Loucy (cell line): ENCODE results near the gene UQCC2.

Source experiments
- H2AFZ ChIP-seq: fragments of 200-600 bp; sonication (generic); 2 replicates; pipeline ENCODE4 v1.6.0; 2016; ENCODE audit warnings: antibody characterized with exemption, mild to moderate bottlenecking, low read length, moderate library complexity
- H3F3A ChIP-seq: fragments of 200-600 bp; 2 replicates; pipeline ENCODE4 v1.6.0; 2016; ENCODE audit warnings: antibody characterized with exemption, low read depth, mild to moderate bottlenecking
- H3K27me3 ChIP-seq: fragments of 200-600 bp; sonication (generic); 2 replicates; pipeline ENCODE4 v1.6.1; 2014; ENCODE audit warnings: low read length, mild to moderate bottlenecking; ENCODE audit not compliant: insufficient read depth, poor library complexity, severe bottlenecking
- H3K36me3 ChIP-seq: fragments of 200-600 bp; sonication (generic); 2 replicates; pipeline ENCODE4 v1.6.1; 2016; ENCODE audit warnings: low read length; ENCODE audit not compliant: insufficient read depth
- H3K4me1 ChIP-seq: fragments of 200-600 bp; sonication (generic); 2 replicates; pipeline ENCODE4 v1.5.1; 2014; ENCODE audit warnings: low read length, mild to moderate bottlenecking; ENCODE audit not compliant: insufficient read depth, poor library complexity, severe bottlenecking
- H3K4me2 ChIP-seq: fragments of 200-600 bp; sonication (generic); 2 replicates; pipeline ENCODE4 v1.6.0; 2014; ENCODE audit warnings: antibody characterized with exemption, low read length, low read depth, mild to moderate bottlenecking; ENCODE audit not compliant: poor library complexity, severe bottlenecking
- H3K4me3 ChIP-seq: fragments of 200-600 bp; sonication (generic); 2 replicates; pipeline ENCODE4 v1.5.1; 2014; ENCODE audit warnings: low read length, mild to moderate bottlenecking, mixed read lengths; ENCODE audit not compliant: poor library complexity, severe bottlenecking
- H3K79me2 ChIP-seq: fragments of 200-600 bp; sonication (generic); 2 replicates; pipeline ENCODE4 v1.6.1; 2014; ENCODE audit warnings: low read length; ENCODE audit not compliant: insufficient read depth
- H3K9ac ChIP-seq: fragments of 200-600 bp; sonication (generic); 2 replicates; pipeline ENCODE4 v1.6.0; 2014; ENCODE audit warnings: mild to moderate bottlenecking, low read depth, low read length, moderate library complexity; ENCODE audit not compliant: poor library complexity, severe bottlenecking
- H3K9me2 ChIP-seq: fragments of 200-600 bp; sonication (generic); replicated peaks from 2 replicates; pipeline ENCODE4 v1.6.1; 2016; ENCODE audit warnings: low read depth, low read length, mixed read lengths
- H3K9me3 ChIP-seq: fragments of 200-600 bp; sonication (generic); 2 replicates; pipeline ENCODE4 v1.6.1; 2014; ENCODE audit warnings: mild to moderate bottlenecking, antibody characterized with exemption, low read length, low read depth; ENCODE audit not compliant: insufficient read depth
- H4K20me1 ChIP-seq: fragments of 200-600 bp; sonication (generic); 2 replicates; pipeline ENCODE4 v1.6.0; 2014; ENCODE audit warnings: antibody characterized with exemption, low read length, mild to moderate bottlenecking; ENCODE audit not compliant: insufficient read depth, poor library complexity, severe bottlenecking
- EZH2phosphoT487 ChIP-seq: fragments of 200-600 bp; IDR thresholded peaks from 2 replicates; pipeline ENCODE4 v1.6.1; 2018; ENCODE audit warnings: antibody characterized with exemption, mild to moderate bottlenecking, moderate library complexity, borderline replicate concordance
- TF ChIP-seq, protein P1 (sequence below): fragments of 200-600 bp; sonication (generic); conservative IDR thresholded peaks from 2 replicates; pipeline ENCODE4 v1.5.1; 2014; ENCODE audit warnings: mild to moderate bottlenecking, antibody characterized with exemption, low read length

UQCC2 gene

GRCh38 chr6:33670971-33671743, 40.3 kb downstream of the UQCC2 start:
- Histone ChIP-seq H2AFZ (no peak overlapping the region), H3K36me3 (peaks cover 25% of the 10 kb centered on the region; the same call in 1 of the 2 replicates), H3K4me3 (no peak overlapping the region), H3K9me3 (no peaks in the 10 kb centered on the region), H3K9me2 (no peaks in the 10 kb centered on the region), H3K4me1 (no peaks in the 10 kb centered on the region), H3K27me3 (no peaks in the 10 kb centered on the region), H3K4me2 (no peak overlapping the region), H3F3A (no peaks in the 10 kb centered on the region), H4K20me1 (no peaks in the 10 kb centered on the region), H3K79me2 (no peaks in the 10 kb centered on the region), H3K9ac (no peak overlapping the region)
- no peak for TF ChIP-seq EZH2phosphoT487
- TF ChIP-seq, protein P1, sequence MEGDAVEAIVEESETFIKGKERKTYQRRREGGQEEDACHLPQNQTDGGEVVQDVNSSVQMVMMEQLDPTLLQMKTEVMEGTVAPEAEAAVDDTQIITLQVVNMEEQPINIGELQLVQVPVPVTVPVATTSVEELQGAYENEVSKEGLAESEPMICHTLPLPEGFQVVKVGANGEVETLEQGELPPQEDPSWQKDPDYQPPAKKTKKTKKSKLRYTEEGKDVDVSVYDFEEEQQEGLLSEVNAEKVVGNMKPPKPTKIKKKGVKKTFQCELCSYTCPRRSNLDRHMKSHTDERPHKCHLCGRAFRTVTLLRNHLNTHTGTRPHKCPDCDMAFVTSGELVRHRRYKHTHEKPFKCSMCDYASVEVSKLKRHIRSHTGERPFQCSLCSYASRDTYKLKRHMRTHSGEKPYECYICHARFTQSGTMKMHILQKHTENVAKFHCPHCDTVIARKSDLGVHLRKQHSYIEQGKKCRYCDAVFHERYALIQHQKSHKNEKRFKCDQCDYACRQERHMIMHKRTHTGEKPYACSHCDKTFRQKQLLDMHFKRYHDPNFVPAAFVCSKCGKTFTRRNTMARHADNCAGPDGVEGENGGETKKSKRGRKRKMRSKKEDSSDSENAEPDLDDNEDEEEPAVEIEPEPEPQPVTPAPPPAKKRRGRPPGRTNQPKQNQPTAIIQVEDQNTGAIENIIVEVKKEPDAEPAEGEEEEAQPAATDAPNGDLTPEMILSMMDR: no peak

- TF ChIP-seq EZH2phosphoT487: no peak
- H3K27me3 ChIP-seq: no peaks in the 10 kb centered on the region
- no peak overlapping the region for H3K4me2 ChIP-seq
- no peaks in the 10 kb centered on the region for H3K9me3 ChIP-seq
- no peaks in the 10 kb centered on the region for H3K79me2 ChIP-seq
- H3K36me3 ChIP-seq: peaks cover 30% of the 10 kb centered on the region; the same call in 1 of the 2 replicates
- no peaks in the 10 kb centered on the region for H3K4me1 ChIP-seq
- H3K9ac ChIP-seq: no peak overlapping the region
- no peaks in the 10 kb centered on the region for H4K20me1 ChIP-seq
- no peaks in the 10 kb centered on the region for H3K9me2 ChIP-seq
- H3F3A ChIP-seq: no peaks in the 10 kb centered on the region
- no peak overlapping the region for H3K4me3 ChIP-seq
- no peak overlapping the region for H2AFZ ChIP-seq
These were observed 41.3 kb downstream of the UQCC2 start for GRCh38 chr6:33670086-33670660.

DNA sequence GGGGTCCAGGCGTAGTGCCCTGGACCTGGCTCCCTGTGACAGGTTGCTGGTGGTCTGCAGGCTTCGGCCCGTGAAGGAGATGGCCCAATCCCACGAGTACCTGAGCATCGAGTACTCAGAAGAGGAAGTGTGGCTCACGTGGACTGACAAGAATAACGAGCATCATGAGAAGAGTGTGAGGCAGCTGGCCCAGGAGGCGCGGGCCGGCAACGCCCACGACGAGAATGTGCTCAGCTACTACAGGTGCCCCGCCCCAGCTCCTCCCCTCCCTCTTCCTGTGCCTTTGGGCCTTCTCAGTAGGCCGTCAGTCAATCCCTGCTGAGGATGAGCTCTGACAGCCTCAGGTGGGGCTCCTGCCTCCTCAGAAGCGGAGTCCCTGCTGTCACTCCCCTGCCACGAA, 42.6 kb downstream of the UQCC2 start:
- H3K9me3 ChIP-seq: no peaks in the 10 kb centered on the region
- H3K4me1 ChIP-seq: no peaks in the 10 kb centered on the region
- no peaks in the 10 kb centered on the region for H3K27me3 ChIP-seq
- no peak overlapping the region for H3K4me3 ChIP-seq
- no peaks in the 10 kb centered on the region for H3F3A ChIP-seq
- H3K9ac ChIP-seq: no peak overlapping the region
- peaks cover 30% of the 10 kb centered on the region; the same call in 1 of the 2 replicates for H3K36me3 ChIP-seq
- H3K9me2 ChIP-seq: no peaks in the 10 kb centered on the region
- H3K79me2 ChIP-seq: no peaks in the 10 kb centered on the region
- H3K4me2 ChIP-seq: no peak overlapping the region
- TF ChIP-seq EZH2phosphoT487: no peak
- TF ChIP-seq, protein P1: no peak
- H2AFZ ChIP-seq: no peak overlapping the region
- no peaks in the 10 kb centered on the region for H4K20me1 ChIP-seq
